Stimulated activated CD8-positive, alpha-beta memory T cell treated with anti-CD3 and anti-CD28 coated beads, Interleukin-15, amount 100 ng/mL, for 24 hours (primary cell): Measurements from ENCODE around the gene GZMH.
"Not testable (repeated sequence)": the region's sequence is repeated elsewhere in the genome, so short reads cannot be mapped to it uniquely, and the experiment has no call there.

Experiments used
- DNase-seq: peaks from one replicate; pipeline ENCODE4 v3.0.0-alpha.2; 2020; ENCODE audit warnings: low read depth

The GZMH gene

DNA sequence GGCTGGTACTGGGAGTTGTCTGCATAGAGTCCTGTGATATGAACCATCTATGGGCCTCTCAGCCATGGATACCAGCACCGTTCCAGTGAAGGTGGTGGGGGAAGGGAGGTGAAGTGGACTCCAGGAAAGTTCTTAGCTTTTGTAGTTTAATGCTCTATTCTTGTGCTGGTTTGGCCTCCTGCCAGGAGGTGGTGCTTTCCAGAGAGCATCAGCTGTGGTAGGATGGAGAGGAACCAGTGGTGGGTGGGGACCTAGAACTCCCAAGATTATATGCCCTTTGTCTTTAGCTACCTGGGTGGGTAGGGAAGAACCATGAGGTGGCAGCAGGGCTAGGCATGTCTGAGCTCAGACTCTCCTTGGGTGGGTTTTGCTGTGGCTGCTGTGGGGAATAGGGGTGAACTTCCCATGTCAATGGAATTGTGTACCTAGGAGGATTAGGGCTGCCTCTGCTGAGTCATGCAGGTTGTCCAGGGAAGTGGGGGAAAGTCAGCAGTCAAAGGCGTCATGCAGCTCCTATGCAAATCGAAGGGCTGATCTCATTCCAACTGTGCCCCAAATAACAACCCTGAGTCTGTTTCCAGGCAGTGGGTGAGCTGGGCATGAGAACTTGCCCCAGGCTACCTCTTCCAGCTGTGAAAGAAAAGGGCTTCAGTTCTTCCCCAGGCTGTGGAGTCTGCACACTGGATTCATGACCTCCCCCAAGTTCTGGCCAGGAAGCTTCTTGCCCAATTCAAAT, 14.2 kb downstream of the GZMH start:
- DNase-seq, result no peak

DNA sequence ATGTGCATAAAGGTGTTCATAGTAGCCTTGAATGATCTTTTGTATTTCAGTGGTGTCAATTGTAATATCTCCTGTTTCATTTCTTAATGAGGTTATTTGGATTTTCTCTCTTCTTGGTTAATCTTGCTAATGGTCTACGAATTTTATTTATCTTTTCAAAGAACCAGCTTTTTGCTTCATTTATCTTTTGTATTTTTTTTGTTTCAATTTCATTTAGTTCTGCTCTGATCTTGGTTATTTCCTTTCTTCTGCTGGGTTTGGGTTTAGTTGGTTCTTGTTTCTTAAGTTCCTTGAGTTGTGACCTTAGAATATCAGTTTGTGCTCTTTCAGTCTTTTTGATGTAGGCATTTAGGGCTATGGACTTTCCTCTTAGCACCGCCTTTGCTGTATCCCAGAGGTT, 18.5 kb downstream of the GZMH start:
- DNase-seq, result not testable (repeated sequence)

DNA sequence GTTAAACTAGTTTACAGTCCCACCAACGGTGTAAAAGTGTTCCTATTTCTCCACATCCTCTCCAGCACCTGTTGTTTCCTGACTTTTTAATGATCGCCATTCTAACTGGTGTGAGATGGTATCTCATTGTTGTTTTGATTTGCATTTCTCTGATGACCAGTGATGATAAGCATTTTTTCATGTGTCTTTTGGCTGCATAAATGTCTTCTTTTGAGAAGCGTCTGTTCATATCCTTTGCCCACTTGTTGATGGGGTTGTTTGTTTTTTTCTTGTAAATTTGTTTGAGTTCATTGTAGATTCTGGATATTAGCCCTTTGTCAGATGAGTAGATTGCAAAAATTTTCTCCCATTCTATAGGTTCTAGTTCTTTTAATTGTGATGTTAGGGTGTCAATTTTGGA, 25.1 kb downstream of the GZMH start:
- DNase-seq, result not testable (repeated sequence)

DNA sequence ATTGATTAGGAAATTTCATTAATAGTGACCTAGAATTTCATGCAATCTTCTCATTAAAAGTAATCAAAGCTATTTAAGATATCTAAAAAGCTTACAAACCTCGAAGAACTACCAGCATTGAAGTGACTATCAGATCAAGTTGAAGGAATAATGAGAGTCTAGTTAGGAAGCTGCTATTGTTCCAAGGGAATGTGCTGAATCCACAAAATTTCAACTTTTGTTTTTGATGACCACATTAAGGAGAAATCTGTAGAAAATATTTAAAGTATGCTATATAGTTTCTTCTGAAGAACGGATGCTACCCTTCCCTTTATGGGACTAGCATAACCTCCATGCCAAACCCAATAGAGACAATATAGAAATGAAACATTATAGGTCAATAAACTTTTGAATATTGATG, 30.9 kb downstream of the GZMH start:
- DNase-seq, result no peak

DNA sequence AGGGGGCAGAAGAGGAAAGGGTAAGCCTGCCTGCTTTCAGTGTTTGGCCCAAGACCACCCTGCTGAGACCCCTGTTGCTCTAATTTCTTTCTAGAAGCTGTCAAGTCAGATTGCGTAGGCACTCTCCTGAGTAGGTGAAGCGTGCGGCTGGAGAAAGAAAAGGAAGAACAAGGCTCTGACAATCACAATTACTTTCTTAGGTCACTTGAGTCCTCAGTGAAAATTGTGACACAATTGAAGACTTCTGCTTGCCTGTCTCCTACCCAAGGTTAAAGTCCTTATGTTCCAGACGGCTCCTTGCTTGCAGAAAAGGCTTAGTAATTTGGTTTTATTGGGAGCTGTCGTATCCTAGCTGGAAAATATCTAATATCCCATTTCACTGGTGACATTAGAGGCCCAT, 32.7 kb downstream of the GZMH start:
- no peak for DNase-seq

DNA sequence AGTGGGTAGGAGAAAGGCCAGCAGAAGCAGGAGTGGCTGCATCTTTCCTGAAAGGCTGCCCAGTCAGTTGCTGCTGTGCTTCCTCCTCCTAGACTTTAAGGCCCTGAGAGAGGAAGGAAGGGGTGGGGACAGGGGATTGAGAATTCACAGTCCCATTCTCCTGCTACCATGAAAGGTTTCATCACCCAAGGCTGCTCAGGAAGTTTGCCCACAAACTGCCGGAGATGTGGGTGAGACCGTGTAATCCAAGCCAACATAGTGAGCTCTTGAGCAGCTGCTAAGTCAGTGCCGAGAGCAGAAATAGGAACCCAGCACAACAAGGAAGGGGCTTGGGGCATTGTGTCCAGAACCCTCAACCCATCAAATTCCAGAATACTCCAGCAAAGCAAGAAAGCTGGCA, 33.3 kb downstream of the GZMH start, which contains the start of gene CTSG:
TSS of gene CTSG (minus strand) at position 69 of the 400 bp plus-strand sequence. CDS start at position 42, 27 bp downstream.
- DNase-seq, result no peak

DNA sequence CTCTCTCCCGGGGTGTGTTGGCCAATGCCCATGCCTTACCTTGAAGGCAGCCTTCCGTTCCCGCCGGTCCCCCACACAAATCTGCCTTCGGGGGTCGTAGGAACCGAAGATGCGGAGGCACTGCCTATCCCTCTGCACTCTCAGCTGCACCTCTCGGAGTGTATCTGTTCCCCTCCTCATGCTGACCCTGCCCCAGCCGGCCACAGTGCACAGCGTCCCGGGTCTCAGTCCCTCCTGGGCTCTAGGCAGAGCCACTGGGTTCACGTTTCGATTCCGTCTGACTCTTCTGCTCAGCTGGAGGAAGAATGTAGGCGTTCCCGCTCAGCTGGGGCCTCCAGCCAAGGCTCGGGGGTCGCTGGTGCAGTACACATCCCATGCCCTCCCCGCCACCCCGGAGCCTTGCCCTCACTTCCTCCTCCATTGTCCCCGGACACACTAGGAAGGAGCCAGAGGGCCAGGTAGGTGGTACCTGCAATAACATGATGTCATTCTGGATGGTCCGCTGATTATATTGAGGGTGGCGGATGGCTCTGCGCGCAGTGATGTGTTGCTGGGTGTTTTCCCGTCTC, 35.2 kb downstream of the GZMH start:
- no peak for DNase-seq

DNA sequence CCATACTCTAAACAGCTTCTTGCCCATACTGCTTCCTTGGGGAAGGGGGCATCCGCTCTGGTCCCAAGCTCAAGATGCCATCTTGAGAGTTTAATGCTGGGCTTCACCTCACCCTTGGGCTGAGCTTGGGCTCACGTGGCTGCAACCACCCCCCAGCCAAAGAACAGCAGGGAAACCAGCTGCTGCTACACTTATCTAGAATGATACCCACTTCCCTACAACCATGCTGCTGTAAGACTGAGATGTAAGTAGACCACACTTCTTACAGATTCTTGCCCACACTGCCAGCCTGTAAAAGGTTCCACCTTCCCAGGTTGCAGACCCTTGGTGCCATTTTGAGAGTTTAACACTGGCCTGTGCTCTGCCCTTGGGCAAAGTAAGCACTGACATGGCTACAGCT, 43.2 kb downstream of the GZMH start:
- DNase-seq, result no peak

DNA sequence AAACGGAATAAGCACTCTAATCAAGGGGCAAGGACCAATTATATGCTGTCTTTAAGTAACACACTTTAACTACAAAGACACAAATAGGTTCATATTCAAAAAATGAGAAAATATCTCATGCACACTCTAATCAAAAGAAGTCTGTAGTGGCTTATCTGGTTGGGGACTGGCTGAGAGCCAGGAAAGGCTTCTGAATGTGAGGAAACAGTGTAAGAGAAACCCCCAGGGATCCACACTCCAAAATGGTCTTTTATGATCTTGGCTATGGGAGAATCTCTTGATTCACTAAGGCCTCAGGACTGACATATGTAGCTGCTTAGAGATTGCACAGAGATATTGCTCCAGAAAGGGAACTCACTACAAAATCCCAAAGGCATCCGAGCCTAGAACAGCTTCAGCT, 43.7 kb downstream of the GZMH start:
- no peak for DNase-seq

DNA sequence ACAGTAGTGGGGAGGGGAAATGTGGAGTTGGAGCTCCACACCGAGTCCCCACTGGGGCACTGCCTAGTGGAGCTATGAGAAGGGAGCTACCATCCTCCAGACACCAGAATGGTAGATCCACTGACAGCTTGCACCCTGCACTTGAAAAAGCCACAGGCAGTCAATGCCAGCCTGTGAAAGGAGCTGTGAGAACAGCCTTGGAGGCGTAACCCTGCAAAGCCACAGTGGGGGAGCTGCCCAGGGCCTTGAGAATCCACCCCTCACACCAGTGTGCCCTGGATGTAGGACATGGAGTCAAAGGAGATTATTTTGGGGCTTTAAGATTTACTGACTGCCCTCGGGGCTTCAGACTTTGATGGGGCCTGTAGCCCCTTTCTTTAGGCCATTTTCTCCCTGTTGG, 46.0 kb downstream of the GZMH start:
- no peak for DNase-seq

DNA sequence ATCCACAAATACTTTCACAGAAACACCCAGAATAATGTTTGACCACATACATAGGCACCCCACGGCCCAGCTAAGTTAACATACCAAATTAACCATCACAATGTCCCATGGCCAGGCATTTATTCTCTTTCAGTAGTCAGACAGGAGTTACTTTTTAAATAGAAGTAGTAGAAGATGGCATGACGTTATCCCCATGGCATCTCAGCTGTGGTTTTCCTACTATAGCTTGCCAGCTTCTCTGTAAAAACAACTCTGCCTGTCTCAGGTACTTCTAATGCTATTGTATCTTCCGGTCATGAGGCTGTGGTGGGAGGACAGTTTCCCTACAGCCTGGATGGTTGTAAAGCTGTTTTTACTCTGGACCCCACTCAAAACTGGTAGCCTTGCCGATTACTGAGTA, 52.7 kb downstream of the GZMH start:
- DNase-seq, result no peak
